Breast epithelium (tissue), 3 donors: ENCODE results near the gene TMEM242.

Source experiments
- POLR2AphosphoS5 ChIP-seq, 3 donors: sonication (generic); formaldehyde crosslinking; IDR thresholded peaks; one replicate each; pipeline ENCODE4 v1.6.1; 2017; ENCODE audit warnings: antibody characterized with exemption in 3 of 3
- TF ChIP-seq, protein P1 (sequence below), 3 donors: fragments of 450-650 bp; IDR thresholded peaks; one replicate each; pipeline ENCODE4 v1.5.1; 2016 to 2017; ENCODE audit warnings: antibody characterized with exemption in 3 of 3, mild to moderate bottlenecking in 3 of 3, moderate library complexity in 3 of 3

DNA sequence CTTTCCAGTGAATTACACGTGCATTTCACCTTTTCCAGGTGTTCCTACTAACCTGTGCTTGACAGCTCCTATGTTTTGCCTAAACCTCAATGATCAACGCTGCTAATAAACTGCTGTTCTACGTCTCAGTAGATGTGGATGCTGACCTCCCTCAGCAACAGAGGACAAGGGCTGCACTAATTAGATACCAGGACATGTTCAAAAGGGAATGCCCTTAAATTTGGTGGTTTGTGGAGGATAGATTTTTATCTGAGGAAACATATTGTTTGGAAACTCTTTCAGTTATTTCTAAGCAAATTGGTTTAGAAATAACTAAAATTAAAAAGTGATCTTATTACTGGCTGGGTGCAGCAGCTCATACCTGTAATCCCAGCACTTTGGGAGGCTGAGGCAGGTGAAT, 38.6 kb upstream of the TMEM242 start:
- TF ChIP-seq, protein P1, sequence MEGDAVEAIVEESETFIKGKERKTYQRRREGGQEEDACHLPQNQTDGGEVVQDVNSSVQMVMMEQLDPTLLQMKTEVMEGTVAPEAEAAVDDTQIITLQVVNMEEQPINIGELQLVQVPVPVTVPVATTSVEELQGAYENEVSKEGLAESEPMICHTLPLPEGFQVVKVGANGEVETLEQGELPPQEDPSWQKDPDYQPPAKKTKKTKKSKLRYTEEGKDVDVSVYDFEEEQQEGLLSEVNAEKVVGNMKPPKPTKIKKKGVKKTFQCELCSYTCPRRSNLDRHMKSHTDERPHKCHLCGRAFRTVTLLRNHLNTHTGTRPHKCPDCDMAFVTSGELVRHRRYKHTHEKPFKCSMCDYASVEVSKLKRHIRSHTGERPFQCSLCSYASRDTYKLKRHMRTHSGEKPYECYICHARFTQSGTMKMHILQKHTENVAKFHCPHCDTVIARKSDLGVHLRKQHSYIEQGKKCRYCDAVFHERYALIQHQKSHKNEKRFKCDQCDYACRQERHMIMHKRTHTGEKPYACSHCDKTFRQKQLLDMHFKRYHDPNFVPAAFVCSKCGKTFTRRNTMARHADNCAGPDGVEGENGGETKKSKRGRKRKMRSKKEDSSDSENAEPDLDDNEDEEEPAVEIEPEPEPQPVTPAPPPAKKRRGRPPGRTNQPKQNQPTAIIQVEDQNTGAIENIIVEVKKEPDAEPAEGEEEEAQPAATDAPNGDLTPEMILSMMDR (IDR thresholded peaks at IDR 0.05): no peak
- no peak for TF ChIP-seq POLR2AphosphoS5 (IDR thresholded peaks at IDR 0.05)
